HG03095 (cell line): ENCODE results near the gene TBC1D26.
"Not testable (repeated sequence)": the region's sequence is repeated elsewhere in the genome, so short reads cannot be mapped to it uniquely, and the experiment has no call there.

Experiments used
- ATAC-seq: cut with Tn5 transposase; IDR thresholded peaks from one replicate; pipeline ENCODE4 v1.9.1; 2021; ENCODE audit warnings: moderate library complexity; ENCODE audit not compliant: unreplicated experiment

The TBC1D26 gene

DNA sequence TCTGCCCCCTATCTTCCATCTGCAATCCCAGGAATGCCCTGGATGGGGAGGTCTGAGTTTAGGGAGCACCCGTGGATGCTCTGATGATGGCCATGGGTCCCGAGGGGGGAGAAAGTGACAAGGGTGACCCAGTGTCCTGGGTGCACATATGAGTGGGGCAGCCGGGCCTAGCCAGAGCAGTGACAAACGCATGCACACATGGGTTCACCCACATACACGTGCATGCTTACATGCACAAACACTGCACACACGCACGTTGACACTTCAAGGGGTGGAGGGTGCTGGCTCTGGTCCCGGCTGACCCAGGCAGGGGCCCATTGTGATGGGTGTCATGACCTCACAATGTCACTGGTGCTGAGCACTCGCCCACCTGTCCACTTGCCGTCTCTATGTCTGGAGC is at the start of gene TBC1D26:
Gene TBC1D26, plus strand, starts transcription at position 384 of the 400 bp plus-strand sequence. CDS start 3,066 bp downstream, outside the sequence.
- not testable (repeated sequence) for ATAC-seq

DNA sequence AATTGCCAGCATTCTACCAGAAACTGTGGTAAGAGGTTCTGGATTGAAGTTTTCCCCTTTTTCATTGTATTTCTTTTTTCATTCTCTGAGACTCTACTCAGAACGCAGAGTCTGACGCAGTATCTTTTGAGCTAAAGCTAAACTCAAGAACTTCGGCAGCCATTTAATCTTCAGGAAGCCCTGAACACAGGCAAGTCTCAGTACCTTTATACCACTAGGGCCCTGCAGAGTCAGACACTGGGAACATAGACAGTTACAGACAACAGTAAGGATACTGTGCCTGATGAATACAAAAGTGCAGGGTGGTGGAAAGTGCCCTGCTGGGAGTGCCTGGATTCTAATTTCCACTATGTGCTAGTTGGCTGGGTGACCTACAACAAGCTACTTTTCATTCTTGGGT is 48.9 kb upstream of the TBC1D26 start:
- not testable (repeated sequence) for ATAC-seq

- ATAC-seq, result peak; percentile 86
These were observed 48.1 kb upstream of the TBC1D26 start, which contains the start of gene TRIM16 for GRCh38 chr17:15683824-15684478. TSS of gene TRIM16 (minus strand) at chr17:15684311. CDS start at chr17:15651609, 32,702 bp downstream.

DNA sequence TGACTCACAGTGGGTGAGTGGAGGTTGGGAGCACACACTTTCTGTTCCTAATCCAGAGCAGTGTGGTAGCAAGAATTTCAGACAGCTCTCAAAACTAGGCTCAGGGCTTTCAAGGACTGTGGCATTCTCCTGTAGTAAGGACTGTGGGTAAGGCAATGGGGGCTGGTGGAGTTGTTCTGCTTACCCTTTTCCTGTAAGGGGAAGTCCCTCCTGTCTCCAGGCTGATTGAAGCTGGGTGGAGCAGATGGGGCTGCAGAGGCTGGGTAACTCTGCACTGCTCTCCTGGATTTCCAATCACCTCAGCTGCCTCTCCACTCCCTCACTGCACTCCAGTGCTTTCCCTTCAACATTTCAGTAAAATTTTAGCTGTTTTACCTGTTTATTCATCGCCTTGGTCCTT is 44.6 kb upstream of the TBC1D26 start:
- ATAC-seq, result not testable (repeated sequence)

DNA sequence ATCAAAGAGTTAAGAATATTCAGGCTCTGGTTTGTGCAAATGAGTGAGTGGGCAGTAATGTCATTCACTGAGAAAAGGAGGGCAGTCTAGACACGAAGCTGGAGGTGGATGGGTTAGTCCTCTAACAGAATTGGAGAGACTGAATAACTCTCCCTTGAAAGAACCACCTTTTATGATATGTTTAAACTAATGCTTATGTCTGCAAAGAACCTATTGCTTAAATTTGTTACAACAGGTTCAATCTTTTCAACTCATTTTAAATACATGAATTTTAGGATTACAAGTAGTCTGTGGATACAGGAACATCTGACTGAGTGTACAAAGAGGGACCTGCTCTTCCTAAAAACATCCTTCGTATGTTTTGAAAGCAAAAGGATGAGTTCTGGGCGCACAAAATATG is 33.1 kb upstream of the TBC1D26 start:
- peak; percentile 1 for ATAC-seq

- peak; percentile 96 for ATAC-seq
These were observed 32.6 kb upstream of the TBC1D26 start, which contains the start of gene ZNF286A for GRCh38 chr17:15699413-15699924. TSS of gene ZNF286A (plus strand) at chr17:15699752. CDS start at chr17:15700330, 578 bp downstream.

- ATAC-seq, result not testable (repeated sequence)
These were observed 32.1 kb upstream of the TBC1D26 start for GRCh38 chr17:15699937-15700336.

DNA sequence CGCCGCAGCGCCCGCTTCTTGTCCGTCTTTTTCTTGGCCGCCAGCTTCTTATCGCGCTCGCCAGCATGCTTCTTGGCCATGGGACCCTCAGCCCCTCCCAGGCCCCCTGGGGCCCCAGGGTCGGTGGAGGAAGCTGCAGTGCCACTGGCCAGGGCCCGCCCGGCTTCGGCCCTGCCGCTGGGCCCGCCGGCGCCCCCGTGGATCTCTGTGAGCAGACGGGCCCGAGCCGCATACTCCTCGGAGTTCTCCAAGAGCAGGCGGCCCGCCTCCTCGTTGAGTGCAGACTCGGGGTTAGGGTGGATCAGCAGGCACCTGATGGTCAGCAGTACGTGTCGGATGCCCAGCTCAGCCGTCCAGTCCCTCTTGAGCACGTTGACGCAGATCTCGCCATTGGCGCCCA is 27.8 kb upstream of the TBC1D26 start:
- not testable (repeated sequence) for ATAC-seq

- not testable (repeated sequence) for ATAC-seq
These were observed 27.3 kb upstream of the TBC1D26 start for GRCh38 chr17:15704813-15705212.

- not testable (repeated sequence) for ATAC-seq
These were observed 23.2 kb upstream of the TBC1D26 start for GRCh38 chr17:15708879-15709278.

DNA sequence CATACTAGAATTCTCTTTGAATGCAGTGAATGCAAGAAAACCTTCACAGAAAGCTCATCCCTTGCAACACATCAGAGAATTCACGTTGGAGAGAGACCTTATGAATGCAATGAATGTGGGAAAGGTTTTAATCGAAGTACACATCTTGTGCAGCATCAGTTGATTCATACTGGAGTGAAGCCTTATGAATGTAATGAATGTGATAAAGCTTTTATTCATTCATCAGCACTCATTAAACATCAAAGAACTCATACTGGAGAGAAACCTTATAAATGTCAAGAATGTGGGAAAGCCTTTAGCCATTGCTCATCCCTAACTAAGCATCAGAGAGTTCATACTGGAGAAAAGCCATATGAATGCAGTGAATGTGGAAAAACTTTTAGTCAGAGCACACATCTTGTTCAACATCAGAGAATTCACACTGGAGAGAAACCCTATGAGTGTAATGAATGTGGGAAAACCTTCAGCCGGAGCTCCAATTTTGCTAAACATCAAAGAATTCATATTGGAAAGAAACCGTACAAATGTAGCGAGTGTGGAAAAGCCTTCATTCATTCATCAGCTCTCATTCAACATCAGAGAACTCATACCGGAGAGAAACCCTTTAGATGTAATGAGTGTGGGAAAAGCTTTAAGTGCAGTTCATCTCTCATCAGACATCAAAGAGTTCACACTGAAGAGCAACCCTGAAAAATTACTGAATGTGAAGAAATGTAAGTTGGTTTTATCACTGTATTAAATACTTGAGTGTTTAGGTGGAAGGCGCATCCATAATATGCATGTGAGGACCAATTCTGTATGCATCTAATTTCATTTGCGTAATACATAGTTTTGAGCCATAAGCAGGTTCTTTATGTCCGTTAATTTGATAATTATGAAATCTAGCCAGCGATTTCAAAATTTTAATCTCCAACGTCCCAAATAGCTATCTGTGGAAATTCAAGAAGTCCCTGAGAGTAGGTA is 15.2 kb upstream of the TBC1D26 start:
- ATAC-seq, result not testable (repeated sequence)

- ATAC-seq, result not testable (repeated sequence)
These were observed 1.5 kb upstream of the TBC1D26 start for GRCh38 chr17:15730535-15730934.

DNA sequence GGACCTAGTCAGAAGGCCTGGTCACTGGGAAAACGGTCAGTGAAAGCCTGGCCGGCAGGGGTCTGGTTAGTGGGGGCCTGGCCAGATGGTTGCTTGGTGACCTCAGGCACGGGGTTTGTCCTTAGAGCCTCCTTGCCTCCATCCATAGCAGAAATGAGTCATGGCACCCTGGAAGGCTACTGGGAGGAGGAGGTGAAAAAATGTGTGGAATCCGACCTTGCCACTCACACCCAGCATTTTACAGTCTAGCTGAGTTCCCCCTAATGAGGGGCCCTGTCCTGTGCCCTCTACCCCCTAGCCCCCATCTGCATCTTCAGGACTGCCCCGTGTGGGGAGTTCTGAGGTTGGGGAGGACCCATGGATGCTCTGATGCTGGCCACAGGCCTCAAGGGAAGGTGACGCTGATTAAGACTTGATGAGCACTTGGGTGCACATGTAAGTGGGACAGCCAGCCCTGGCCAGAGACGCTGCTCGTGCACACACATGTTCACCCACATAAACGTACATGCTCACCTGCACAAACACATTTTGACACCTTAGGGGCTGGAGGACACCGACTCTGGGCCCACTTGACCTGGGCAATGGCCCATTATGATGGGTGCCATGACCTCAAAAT is 1.2 kb downstream of the TBC1D26 start:
- ATAC-seq, result not testable (repeated sequence)

DNA sequence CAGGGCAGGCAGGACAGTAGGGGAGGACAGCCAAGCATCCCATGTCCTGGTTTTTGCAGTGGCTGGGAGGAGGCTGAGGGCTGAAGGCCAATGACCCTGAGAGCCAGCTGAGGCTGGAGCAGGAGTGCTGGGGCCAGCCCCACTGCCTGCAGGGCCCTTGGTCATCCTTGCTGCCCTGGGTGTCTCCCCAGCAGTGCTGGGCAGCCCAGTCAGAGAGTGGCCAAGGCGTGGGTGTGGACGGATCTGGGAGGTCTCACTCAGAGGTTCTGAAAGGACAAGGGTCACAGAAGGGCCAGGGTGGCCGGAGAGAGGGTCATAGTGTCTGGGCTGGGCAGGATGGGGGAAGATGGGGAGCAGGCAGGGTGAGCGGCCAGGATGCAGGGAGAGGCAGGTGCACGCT is 4.5 kb downstream of the TBC1D26 start:
- not testable (repeated sequence) for ATAC-seq

DNA sequence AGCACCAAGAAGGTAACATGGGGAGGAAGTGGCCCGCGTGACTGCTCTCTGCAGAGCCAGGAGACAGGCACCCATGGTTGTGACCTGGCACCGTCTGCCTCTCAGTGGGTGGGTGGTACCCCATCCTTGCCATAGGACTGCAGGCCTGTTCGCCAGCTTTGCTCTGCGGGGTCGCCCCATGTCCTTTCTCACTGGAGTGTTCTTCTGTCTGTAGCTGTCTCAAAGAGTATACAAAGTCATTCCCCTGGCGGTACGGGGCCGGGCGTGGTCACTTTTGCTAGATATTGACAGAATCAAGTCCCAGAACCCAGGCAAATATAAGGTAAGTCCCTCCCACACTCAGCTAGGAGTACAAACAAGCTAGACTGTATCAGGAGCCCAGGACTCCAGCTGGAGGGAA is 6.0 kb downstream of the TBC1D26 start:
- ATAC-seq, result no peak

DNA sequence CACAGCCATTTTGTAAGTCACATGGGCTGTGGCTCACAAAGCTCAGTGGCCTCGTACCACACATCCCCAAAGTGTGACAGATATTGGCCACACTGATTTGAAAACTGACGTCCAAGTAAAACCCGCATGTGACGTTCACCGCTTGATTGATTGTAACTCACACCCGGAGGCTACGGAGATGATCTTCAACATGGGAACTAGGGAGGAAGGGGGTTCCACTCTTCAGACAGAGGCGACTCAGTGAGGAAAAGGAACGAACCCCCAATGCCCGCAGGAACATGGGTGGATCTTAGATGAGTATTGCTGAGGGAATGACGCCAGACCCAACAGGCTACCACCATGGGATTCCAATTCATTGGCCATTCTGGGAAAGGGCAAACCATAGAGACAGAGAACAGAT is 7.2 kb downstream of the TBC1D26 start:
- ATAC-seq, result not testable (repeated sequence)

GRCh38 chr17:15740041-15740440 is 8.0 kb downstream of the TBC1D26 start:
- ATAC-seq, result not testable (repeated sequence)

DNA sequence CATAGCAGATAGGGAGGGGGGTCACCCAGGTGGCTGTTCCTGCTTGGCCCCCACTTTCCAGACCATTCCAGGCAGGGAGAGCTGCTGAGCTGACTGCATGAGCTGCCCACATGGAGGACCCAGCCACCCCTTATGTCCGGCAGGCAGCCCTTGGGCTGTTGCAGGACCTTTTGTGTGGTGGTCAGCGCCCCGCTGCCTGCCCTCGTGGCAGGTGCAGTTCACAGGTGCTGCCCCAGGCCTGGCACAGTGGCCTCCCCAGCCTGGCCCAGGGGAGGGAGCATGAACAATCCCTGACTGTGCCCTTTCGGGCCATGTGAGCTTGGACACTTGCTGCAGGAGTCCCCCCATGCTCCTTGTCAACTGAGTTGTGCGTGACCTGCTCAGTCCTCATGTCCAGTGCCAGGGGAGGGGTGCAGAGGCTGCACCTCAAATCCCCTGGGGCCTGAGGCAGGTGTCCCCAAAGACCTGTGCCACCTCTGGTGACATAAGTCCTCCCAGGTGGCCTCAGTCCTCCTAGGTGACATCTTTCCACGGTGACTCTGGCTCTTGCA is 8.6 kb downstream of the TBC1D26 start:
- ATAC-seq, result no peak

- no peak for ATAC-seq
These were observed 9.5 kb downstream of the TBC1D26 start for GRCh38 chr17:15741624-15742023.

DNA sequence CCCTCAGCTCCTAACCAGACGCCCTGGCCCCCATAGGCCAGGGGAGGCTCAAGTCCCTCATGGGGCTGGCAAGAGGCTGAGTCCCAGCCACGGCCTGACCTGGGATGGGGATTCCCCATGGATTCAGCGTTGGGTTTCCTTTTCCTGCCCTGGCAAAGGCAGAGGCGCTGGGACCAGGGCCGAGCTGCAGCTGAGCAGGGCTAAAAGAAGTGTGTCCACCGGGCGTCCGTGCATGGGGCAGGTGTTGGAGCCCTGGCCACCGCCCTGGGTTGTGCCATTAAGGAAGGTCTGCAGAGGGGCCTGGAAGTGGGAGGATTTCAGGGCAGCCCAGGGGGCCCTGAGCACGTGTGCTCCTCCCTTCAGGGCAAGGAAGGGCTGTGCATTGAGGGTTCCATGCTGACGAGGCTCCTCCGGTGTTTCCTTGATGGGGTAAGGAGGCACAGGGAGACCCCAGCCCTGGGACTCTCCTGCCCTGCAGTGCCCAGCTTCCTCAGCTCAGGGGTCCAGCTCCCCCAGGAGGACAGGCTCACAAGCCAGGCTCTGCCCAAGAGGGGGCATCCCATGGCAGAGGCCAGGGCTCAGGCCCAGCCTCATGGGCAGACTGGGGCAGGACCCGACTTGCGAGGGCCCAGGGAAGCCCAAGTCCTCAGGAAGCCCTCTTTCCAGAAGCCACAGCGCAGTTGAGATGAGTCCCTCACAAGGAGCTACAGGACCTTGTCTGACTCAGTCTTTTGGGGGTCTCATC is 10.1 kb downstream of the TBC1D26 start:
- no peak for ATAC-seq
